PC-9 (cell line): ENCODE results near the gene IFT20.

Experiments used
- EZH2 ChIP-seq: fragments of 200-600 bp; sonication (generic); IDR thresholded peaks from 2 replicates; pipeline ENCODE4 v1.8.0; 2017; ENCODE audit warnings: antibody characterized with exemption, low read depth
- TF ChIP-seq, protein P1 (sequence below): fragments of 200-600 bp; sonication (generic); conservative IDR thresholded peaks from 2 replicates; pipeline ENCODE4 v1.6.1; 2017; ENCODE audit warnings: mixed run types, antibody characterized with exemption, mild to moderate bottlenecking, moderate library complexity

DNA sequence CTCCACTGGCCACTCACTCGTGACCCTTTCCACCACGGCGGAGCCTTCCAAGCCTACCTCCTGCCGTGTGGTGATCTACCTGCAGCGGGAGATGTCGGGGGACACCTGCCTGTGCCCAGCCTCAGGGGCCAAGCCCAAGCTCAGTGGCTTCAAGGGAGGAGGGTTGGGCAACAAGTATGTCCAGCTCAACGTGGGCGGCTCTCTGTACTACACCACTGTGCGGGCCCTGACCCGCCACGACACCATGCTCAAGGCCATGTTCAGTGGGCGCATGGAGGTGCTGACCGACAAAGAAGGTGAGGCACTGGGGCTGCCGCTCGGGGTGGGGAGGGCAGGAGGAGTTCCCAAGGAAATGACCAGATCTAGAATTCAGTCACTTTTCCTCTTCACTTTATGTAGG lies 4.2 kb upstream of the IFT20 start:
- TF ChIP-seq EZH2: no peak
- TF ChIP-seq, protein P1, sequence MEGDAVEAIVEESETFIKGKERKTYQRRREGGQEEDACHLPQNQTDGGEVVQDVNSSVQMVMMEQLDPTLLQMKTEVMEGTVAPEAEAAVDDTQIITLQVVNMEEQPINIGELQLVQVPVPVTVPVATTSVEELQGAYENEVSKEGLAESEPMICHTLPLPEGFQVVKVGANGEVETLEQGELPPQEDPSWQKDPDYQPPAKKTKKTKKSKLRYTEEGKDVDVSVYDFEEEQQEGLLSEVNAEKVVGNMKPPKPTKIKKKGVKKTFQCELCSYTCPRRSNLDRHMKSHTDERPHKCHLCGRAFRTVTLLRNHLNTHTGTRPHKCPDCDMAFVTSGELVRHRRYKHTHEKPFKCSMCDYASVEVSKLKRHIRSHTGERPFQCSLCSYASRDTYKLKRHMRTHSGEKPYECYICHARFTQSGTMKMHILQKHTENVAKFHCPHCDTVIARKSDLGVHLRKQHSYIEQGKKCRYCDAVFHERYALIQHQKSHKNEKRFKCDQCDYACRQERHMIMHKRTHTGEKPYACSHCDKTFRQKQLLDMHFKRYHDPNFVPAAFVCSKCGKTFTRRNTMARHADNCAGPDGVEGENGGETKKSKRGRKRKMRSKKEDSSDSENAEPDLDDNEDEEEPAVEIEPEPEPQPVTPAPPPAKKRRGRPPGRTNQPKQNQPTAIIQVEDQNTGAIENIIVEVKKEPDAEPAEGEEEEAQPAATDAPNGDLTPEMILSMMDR: no peak
